Neural progenitor cell (in vitro differentiated cells): ENCODE data around the gene METTL5.

Experiments used
- EZH2phosphoT487 ChIP-seq: fragments of 200-600 bp; sonication (generic); IDR thresholded peaks from 2 replicates; pipeline ENCODE4 v1.6.1; 2017; ENCODE audit warnings: antibody characterized with exemption
- TF ChIP-seq, protein P1 (sequence below): fragments of 200-600 bp; sonication (generic); IDR thresholded peaks from 2 replicates; pipeline ENCODE4 v1.5.1; 2017; ENCODE audit warnings: antibody characterized with exemption, mild to moderate bottlenecking

DNA sequence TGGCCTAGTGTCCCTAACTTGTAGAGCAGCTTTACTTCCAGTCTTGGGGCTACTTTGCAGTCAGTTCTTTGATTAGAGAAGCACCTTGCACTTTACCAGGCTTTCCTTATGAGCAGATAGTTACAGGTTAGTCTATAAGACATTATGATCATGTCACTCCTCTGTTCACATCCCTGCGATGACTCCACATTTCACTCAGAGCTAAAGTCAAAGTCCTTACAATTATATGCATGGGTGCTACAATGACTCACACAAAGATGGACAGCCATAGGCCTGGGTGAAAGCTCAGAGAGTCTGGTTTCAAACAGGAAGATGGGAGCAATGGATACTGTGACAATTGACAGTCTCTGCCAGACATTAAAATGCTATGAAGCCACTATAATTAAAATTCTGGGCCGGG, 53.1 kb downstream of the METTL5 start:
- TF ChIP-seq, protein P1, sequence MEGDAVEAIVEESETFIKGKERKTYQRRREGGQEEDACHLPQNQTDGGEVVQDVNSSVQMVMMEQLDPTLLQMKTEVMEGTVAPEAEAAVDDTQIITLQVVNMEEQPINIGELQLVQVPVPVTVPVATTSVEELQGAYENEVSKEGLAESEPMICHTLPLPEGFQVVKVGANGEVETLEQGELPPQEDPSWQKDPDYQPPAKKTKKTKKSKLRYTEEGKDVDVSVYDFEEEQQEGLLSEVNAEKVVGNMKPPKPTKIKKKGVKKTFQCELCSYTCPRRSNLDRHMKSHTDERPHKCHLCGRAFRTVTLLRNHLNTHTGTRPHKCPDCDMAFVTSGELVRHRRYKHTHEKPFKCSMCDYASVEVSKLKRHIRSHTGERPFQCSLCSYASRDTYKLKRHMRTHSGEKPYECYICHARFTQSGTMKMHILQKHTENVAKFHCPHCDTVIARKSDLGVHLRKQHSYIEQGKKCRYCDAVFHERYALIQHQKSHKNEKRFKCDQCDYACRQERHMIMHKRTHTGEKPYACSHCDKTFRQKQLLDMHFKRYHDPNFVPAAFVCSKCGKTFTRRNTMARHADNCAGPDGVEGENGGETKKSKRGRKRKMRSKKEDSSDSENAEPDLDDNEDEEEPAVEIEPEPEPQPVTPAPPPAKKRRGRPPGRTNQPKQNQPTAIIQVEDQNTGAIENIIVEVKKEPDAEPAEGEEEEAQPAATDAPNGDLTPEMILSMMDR, result no peak
- TF ChIP-seq EZH2phosphoT487, result no peak
